Activated naive CD4-positive, alpha-beta T cell treated with anti-CD3 and anti-CD28 coated beads for 36 hours (primary cell): ENCODE data around the gene OR6N2. TPM values are rescaled to one million over a fixed set of nuclear protein-coding genes. Genes with fewer than 3 reads are reported as not detected.

ENCODE experiments used
- CTCF ChIA-PET: fragments of 350-600 bp; sonication (Branson Sonifier 250); formaldehyde crosslinking; loops from one replicate; lab custom pipeline; 2021; ENCODE audit warnings: antibody characterized with exemption; lab: Charles Lee
- DNase-seq: peaks from one replicate; pipeline ENCODE4 v3.0.0-alpha.2; 2020
- H3K27ac Mint-ChIP-seq: one replicate; pipeline ENCODE4 v1.8.0; 2021; ENCODE audit warnings: mild to moderate bottlenecking, mixed read lengths
- H3K27me3 Mint-ChIP-seq: one replicate; pipeline ENCODE4 v1.8.0; 2021; ENCODE audit warnings: low read depth, mixed read lengths
- H3K36me3 Mint-ChIP-seq: one replicate; pipeline ENCODE4 v1.8.0; 2021; ENCODE audit warnings: low read depth, mixed read lengths
- H3K4me1 Mint-ChIP-seq: one replicate; pipeline ENCODE4 v1.8.0; 2021; ENCODE audit warnings: low read depth, mixed read lengths
- H3K4me3 Mint-ChIP-seq: one replicate; pipeline ENCODE4 v1.8.0; 2021; ENCODE audit warnings: mild to moderate bottlenecking, moderate library complexity, mixed read lengths
- H3K9me3 Mint-ChIP-seq: one replicate; pipeline ENCODE4 v1.8.0; 2021; ENCODE audit warnings: mixed read lengths
- intact Hi-C: fragments of 100-400 bp; cut with micrococcal nuclease; formaldehyde crosslinking; loops from one replicate; pipeline ENCODE4 v1.15.1; 2023
- total RNA-seq, 2 experiments: library from RNA; stranded (reverse); gene quantifications; one replicate each; pipeline ENCODE4 v1.2.3, GENCODE V29; 2021

The OR6N2 gene, protein sequence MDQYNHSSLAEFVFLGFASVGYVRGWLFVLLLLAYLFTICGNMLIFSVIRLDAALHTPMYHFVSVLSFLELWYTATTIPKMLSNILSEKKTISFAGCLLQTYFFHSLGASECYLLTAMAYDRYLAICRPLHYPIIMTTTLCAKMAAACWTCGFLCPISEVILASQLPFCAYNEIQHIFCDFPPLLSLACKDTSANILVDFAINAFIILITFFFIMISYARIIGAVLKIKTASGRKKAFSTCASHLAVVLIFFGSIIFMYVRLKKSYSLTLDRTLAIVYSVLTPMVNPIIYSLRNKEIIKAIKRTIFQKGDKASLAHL
- total RNA-seq: not detected

DNA sequence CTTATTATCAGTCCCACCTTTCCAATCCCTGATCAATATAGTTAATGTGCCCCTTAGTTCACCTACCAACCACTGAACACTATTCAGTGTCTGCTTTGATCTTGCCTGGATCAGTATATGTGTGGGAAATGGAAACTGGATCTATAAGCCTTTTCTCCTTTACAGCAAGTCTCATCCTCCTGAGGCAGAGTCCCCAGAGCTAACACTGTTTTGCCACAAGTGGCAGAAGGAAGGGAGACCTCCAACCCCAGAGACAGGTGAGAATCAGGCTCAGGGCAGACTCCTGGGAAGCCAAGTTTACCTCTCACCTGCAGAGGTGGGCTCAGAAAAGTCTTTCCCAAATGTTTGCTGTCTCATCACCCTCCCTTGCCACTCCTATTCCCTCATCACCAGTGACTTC lies at the start of gene OR6N2:
TSS of gene OR6N2 (minus strand) at position 101 of the 400 bp plus-strand sequence. CDS start 3,569 bp downstream, outside the sequence.
- CTCF ChIA-PET: no interaction called here
- intact Hi-C loops: no loop called here

DNA sequence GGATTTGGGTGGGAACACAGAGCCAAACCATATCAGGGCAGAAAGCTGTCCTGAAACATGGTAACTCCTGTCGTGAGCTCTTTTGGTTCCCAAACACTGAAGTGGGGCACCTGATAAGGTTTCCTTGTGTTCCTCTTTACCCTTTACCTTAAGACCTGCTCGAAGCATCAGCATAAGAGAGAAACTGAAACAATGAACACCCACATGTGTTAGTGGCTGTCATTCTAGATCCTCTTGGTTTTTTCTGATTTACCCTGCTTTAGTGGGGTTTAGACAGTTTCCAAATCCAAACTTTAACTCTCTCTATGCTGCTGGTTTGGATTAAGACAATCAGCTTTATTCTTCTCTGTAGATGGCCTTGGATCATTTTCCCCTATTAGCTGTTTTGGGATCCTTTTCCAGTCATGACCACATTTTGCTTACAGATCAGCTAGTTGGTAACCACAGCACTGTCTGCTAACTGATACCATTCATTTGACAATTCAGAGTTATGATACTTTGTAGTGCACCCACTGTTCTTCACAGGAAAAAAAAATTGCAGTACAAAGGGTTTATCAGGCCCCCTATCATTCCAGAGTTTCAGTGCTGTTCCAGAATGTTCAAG lies 49.2 kb upstream of the OR6N2 start:
- H3K27me3 Mint-ChIP-seq: no peaks in the 10 kb centered on the region
- intact Hi-C loops: no loop called here
- H3K4me1 Mint-ChIP-seq: peaks cover 14% of the 10 kb centered on the region
- CTCF ChIA-PET: no interaction called here
- DNase-seq: no peak
- H3K36me3 Mint-ChIP-seq: peaks cover 2% of the 10 kb centered on the region
- H3K27ac Mint-ChIP-seq: no peak overlapping the region
- peaks cover 11% of the 10 kb centered on the region for H3K9me3 Mint-ChIP-seq
- no peak overlapping the region for H3K4me3 Mint-ChIP-seq

More for the DNA sequence above, at the start of gene OR6N2:
- Mint-ChIP-seq H3K27ac (no peak within 1 kb of the TSS), H3K27me3 (no peaks in the 10 kb centered on the region), H3K36me3 (no peaks in the 10 kb centered on the region), H3K9me3 (no peaks in the 10 kb centered on the region), H3K4me3 (no peak within 1 kb of the TSS), H3K4me1 (no peaks in the 10 kb centered on the region)
- DNase-seq: no peak

DNA sequence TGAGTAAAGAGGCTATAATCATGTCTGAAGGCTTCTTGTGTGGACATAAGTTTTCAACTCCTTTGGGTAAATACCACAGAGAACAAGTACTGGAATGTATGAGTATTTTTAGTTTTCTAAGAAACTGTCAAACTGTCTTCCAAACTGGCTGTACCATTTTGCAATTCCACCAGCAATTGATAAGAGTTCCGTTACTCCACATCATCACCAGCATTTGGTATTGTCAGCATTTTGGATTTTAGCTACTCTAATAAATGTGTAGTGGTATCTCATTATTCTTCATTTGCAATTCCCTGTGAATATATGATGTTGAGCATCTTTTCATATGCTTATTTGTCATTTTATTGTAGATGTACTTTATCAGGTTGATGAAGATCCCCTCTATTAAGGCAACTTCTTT lies 40.7 kb upstream of the OR6N2 start:
- intact Hi-C loops: no loop called here
- H3K4me3 Mint-ChIP-seq: no peak overlapping the region
- peaks cover 12% of the 10 kb centered on the region for H3K4me1 Mint-ChIP-seq
- H3K9me3 Mint-ChIP-seq: no peaks in the 10 kb centered on the region
- no peaks in the 10 kb centered on the region for H3K36me3 Mint-ChIP-seq
- H3K27me3 Mint-ChIP-seq: peaks cover 15% of the 10 kb centered on the region
- CTCF ChIA-PET: interaction anchor here (0.6 kb wide), 1 partner anchor 29 kb away, joined by 9 read pairs; no protein-coding TSS in a partner anchor
- H3K27ac Mint-ChIP-seq: no peak overlapping the region
- no peak for DNase-seq

DNA sequence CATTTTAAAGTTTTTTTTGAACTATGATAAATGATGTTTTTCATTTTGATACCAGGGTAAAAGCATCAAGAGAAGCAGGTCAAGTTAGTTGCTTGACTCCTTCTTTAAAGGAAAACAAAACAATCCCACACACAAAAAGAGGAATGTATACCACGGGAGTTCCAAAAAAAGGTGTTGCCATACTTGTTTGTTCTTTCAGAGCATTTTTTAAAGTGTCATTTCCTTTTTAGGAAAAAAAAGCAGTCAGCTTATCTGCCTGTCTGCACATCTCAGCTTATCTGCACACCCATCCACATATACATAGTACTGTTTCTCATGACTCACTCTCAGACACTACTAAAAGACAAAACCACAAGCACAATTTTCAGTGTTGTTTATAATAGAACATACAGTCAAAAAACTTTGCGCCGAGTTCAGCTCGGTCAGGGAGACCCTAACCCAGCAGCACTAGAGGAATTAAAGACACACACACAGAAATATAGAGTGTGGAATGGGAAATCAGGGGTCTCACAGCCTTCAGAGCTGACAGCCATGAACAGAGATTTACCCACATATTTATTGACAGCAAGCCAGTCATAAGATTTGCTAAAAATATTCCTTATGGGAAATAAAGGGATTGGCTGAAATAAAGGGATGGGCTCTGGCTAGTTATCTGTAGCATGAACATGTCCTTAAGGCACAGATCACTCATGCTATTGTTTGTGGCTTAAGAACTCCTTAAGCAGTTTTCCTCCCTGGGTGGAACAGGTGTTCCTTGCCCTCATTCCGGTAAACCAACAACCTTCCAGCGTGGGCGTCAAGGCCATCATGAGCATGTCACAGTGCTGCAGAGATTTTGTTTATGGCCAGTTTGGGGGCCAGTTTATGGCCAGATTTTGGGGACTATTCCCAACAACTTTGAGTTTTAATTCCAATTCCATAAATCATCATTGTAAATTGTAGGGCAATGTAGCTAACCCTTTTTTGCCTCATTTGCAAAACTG lies 38.7 kb upstream of the OR6N2 start:
- CTCF ChIA-PET: interaction anchor here (0.8 to 1.8 kb wide), 2 partner anchors 13 to 178 kb away, joined by 3 to 5 read pairs; no protein-coding TSS in a partner anchor

DNA sequence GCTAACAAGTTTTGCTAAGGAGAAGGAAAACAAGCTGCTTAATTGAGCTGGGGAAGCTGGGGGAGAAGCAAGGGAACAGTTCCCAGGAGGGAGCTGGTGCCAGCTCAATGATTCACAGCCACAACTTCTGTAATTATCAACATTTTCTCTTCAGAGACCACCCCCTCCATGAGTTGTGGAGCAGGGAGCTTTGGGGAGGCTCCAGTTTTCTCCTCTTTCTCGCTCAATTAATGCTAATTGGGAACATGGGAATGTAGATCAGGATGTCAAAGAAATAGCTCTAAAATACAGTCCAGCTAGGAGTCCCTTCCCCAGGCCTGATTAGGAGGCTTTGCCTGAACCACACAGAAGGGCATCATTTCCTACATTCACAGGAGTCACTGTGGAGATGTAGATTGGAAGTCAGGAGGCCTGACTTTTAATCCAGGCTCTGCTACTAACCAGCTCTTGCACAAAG lies 38.0 kb upstream of the OR6N2 start:
- Mint-ChIP-seq H3K4me1 (peaks cover 12% of the 10 kb centered on the region), H3K36me3 (no peaks in the 10 kb centered on the region), H3K9me3 (no peaks in the 10 kb centered on the region), H3K27me3 (peaks cover 8% of the 10 kb centered on the region), H3K27ac (no peak overlapping the region), H3K4me3 (no peak overlapping the region)
- intact Hi-C loops: loop anchor here (1.0 to 5.0 kb wide), 2 partner anchors 150 to 178 kb away; no protein-coding TSS in a partner anchor
- CTCF ChIA-PET: interaction anchor here (0.8 to 1.8 kb wide), 3 partner anchors 14 to 179 kb away, joined by 3 to 5 read pairs (median 3); no protein-coding TSS in a partner anchor
- DNase-seq: no peak

More for the DNA sequence above, 38.7 kb upstream of the OR6N2 start:
- intact Hi-C loops: loop anchor here (1.0 to 5.0 kb wide), 2 partner anchors 150 to 178 kb away; no protein-coding TSS in a partner anchor
- DNase-seq: peak; percentile 7
- H3K4me3 Mint-ChIP-seq: no peak overlapping the region
- no peaks in the 10 kb centered on the region for H3K9me3 Mint-ChIP-seq
- H3K27ac Mint-ChIP-seq: no peak overlapping the region
- H3K27me3 Mint-ChIP-seq: peaks cover 15% of the 10 kb centered on the region
- H3K4me1 Mint-ChIP-seq: peaks cover 12% of the 10 kb centered on the region
- H3K36me3 Mint-ChIP-seq: no peaks in the 10 kb centered on the region

DNA sequence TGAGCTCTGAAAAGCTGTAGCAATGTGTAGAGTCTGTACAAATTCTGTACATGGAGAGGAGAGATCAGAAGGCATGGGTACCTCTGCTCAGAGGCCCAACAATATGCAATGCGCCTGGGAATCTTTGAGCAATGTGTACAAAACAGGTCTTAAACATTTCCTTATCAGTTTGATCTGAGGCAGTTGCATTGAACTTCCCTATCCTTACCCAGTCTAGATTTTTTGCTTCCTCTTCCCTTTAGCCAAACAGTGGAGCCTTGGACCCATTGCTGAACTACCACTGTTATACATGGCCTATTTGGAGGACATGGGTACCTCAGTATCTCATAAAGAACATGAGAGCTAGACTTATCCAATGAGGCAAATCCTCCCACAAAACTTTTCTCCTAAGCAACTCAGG lies 37.6 kb upstream of the OR6N2 start:
- Mint-ChIP-seq H3K27ac (no peak overlapping the region), H3K4me3 (no peak overlapping the region), H3K4me1 (peaks cover 12% of the 10 kb centered on the region), H3K9me3 (no peaks in the 10 kb centered on the region), H3K27me3 (peaks cover 7% of the 10 kb centered on the region), H3K36me3 (no peaks in the 10 kb centered on the region)
- no peak for DNase-seq
- intact Hi-C loops: loop anchor here (5.0 kb wide), 1 partner anchor 179 kb away; no protein-coding TSS in a partner anchor
- CTCF ChIA-PET: interaction anchor here (0.8 to 1.8 kb wide), 3 partner anchors 14 to 180 kb away, joined by 3 to 5 read pairs (median 3); no protein-coding TSS in a partner anchor

DNA sequence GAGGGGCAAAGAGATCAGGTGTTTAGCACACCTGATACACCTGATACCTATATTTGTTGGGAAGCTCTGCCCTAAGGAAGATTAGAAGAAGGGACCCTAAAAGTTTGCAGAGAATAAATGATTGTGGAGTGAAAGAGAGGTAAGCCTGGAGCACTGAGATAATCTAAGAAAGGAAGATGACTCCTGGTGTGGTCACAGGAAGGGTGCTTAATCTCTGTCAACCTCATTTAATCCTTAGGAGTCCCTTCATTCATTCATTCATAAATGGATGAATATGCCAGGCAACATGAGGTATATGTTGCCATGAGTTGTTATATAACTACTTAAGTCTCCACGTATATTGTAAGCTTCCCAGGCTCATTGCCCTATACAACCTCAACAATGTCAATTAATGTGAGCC lies 34.0 kb upstream of the OR6N2 start:
- Mint-ChIP-seq H3K4me1 (peaks cover 12% of the 10 kb centered on the region), H3K9me3 (no peaks in the 10 kb centered on the region), H3K27ac (no peak overlapping the region), H3K4me3 (no peak overlapping the region), H3K27me3 (peaks cover 1% of the 10 kb centered on the region), H3K36me3 (no peaks in the 10 kb centered on the region)
- no peak for DNase-seq
- intact Hi-C loops: loop anchor here (5.0 kb wide), 1 partner anchor 182 kb away; no protein-coding TSS in a partner anchor
- CTCF ChIA-PET: no interaction called here

DNA sequence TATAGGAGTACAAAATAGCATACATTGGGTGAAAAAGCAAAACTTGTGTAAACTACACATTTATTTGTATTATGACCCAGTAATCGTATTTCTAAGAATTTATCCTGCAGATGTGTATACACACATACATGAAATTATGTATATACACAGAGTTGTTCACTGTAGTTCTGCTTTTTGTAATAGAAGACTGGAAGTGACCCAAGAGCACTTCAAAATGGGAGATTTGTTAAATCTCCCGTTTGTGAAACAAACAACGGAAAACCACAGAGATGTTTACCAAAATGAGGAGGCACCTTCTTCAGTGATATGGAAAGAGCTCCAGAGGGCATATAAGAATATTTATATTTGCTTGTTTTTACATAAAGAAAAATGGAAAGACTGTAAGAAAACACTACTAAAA lies 32.2 kb upstream of the OR6N2 start:
- Mint-ChIP-seq H3K4me1 (no peaks in the 10 kb centered on the region), H3K27ac (no peak overlapping the region), H3K9me3 (no peaks in the 10 kb centered on the region), H3K4me3 (no peak overlapping the region), H3K27me3 (peaks cover 1% of the 10 kb centered on the region), H3K36me3 (no peaks in the 10 kb centered on the region)
- no peak for DNase-seq
- CTCF ChIA-PET: interaction anchor here (0.6 kb wide), 1 partner anchor 259 kb away, joined by 4 read pairs; no protein-coding TSS in a partner anchor
- intact Hi-C loops: no loop called here

DNA sequence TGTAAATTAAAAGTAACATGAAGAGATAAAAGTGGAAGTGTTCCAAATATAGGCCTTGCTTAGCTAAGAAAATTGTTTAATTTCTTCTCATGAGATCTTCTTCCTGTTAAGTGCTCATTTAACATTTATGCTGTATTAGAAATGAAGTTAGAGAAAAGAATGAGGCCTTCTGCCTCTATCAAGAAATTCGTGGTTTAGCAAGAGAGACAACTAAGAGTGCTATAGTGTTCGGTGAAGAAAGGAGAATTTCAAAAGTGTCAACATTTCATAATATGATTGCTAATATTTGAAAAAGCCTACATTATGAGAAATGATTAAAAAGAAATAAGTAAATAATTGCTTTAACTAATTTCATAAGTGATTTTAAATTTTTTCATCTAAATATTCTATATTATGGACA lies 31.3 kb upstream of the OR6N2 start:
- no peak overlapping the region for H3K4me3 Mint-ChIP-seq
- no peaks in the 10 kb centered on the region for H3K36me3 Mint-ChIP-seq
- DNase-seq: no peak
- no peaks in the 10 kb centered on the region for H3K9me3 Mint-ChIP-seq
- intact Hi-C loops: no loop called here
- CTCF ChIA-PET: no interaction called here
- no peak overlapping the region for H3K27ac Mint-ChIP-seq
- no peaks in the 10 kb centered on the region for H3K4me1 Mint-ChIP-seq
- H3K27me3 Mint-ChIP-seq: peaks cover 2% of the 10 kb centered on the region

DNA sequence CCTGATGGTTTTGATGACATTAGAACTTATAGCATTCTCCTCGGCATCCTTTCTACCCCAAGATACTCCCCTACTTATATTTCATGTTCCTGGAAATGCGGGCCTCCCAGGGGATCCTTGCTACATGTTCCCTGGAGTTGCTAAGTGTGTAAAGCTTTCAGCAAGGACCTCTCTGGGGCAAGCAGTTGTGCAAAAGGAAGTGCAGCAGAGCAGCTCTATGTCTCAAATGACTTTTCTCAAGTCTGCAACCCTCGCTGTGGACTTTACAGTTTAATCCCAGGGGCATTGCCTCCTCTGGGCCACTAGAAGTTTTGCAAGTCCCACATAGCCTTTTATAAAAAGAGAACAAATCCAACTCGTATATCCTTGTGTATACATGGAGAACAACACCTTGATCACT lies 29.3 kb upstream of the OR6N2 start:
- intact Hi-C loops: no loop called here
- Mint-ChIP-seq H3K27ac (no peak overlapping the region), H3K4me1 (no peaks in the 10 kb centered on the region), H3K4me3 (no peak overlapping the region), H3K9me3 (no peaks in the 10 kb centered on the region), H3K36me3 (no peaks in the 10 kb centered on the region), H3K27me3 (peaks cover 2% of the 10 kb centered on the region)
- CTCF ChIA-PET: no interaction called here
- DNase-seq: no peak

DNA sequence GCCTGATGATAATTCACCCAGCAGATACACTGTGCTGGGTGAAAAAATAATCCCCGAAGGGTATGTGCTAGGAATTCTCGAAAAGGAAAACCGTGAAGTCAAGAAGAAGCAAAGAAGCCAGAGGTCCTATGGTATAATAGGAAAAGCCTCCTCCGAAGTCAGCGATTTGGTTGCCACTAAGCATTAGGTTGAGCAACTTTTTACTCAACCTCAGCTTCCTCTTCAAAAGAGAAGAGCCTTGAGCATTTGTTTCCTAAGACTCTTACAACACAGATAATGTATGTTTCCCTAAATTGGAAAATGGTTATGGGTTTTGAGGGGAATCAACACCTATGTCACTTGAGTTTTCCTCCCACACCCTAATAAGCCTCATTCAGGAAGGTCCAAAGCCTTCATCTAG lies 28.9 kb upstream of the OR6N2 start:
- intact Hi-C loops: no loop called here
- CTCF ChIA-PET: no interaction called here

DNA sequence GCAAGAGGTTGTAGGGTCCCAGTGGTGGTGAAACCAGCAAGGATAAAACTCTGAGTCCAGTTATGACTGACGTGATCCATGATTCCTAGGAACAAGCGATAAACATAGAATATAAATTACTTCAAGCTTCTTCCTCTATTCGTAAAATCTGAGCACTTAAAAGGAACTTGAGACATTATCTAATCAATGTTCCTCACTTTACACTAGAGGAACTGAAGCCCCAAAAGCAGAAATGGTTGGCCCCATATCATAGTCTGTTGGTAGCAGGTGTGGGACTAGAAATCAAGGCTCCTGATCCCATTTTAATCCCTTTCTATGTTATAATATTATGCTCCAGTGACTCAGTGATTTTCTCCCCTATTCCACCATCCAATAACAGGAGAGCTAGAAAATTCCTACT lies 28.3 kb upstream of the OR6N2 start:
- CTCF ChIA-PET: no interaction called here
- Mint-ChIP-seq H3K4me1 (no peaks in the 10 kb centered on the region), H3K4me3 (no peak overlapping the region)

More for the DNA sequence above, 28.9 kb upstream of the OR6N2 start:
- H3K4me1 Mint-ChIP-seq: no peaks in the 10 kb centered on the region
- DNase-seq: no peak
- no peak overlapping the region for H3K27ac Mint-ChIP-seq
- no peak overlapping the region for H3K4me3 Mint-ChIP-seq
- no peaks in the 10 kb centered on the region for H3K36me3 Mint-ChIP-seq
- peaks cover 2% of the 10 kb centered on the region for H3K27me3 Mint-ChIP-seq
- H3K9me3 Mint-ChIP-seq: no peaks in the 10 kb centered on the region

More for the DNA sequence above, 28.3 kb upstream of the OR6N2 start:
- no peak overlapping the region for H3K27ac Mint-ChIP-seq
- DNase-seq: no peak
- no peaks in the 10 kb centered on the region for H3K36me3 Mint-ChIP-seq
- H3K27me3 Mint-ChIP-seq: peaks cover 2% of the 10 kb centered on the region
- intact Hi-C loops: no loop called here
- no peaks in the 10 kb centered on the region for H3K9me3 Mint-ChIP-seq
